GM21360 (cell line): Measurements from ENCODE around the gene LMAN2.

Experiments used
- ATAC-seq: cut with Tn5 transposase; IDR thresholded peaks from one replicate; pipeline ENCODE4 v1.9.1; 2021; ENCODE audit warnings: mild to moderate bottlenecking, moderate library complexity; ENCODE audit not compliant: unreplicated experiment

Gene LMAN2

GRCh38 chr5:177290816-177291596 is 60.5 kb downstream of the LMAN2 start:
- no peak for ATAC-seq

- ATAC-seq = no peak
Measured at GRCh38 chr5:177288191-177288590, 63.3 kb downstream of the LMAN2 start.
